Measurements from ENCODE around the gene SSTR3.

The SSTR3 gene

GRCh38 chr22:37167176-37167980, 44.9 kb downstream of the SSTR3 start:
- Mint-ChIP-seq H3K4me1 (peaks cover 88% of the 10 kb centered on the region), H3K4me3 (peak overlapping the region; percentile 78 to 85)

GRCh38 chr22:37166675-37167066, 45.6 kb downstream of the SSTR3 start:
- H3K4me3 Mint-ChIP-seq = peak overlapping the region; percentile 78 to 85
- no peaks in the 10 kb centered on the region for H3K9me3 Mint-ChIP-seq
- DNase-seq (peak; percentile 82 to 84), ATAC-seq (peak; percentile 21)
- H3K27me3 Mint-ChIP-seq = no peaks in the 10 kb centered on the region
- peak overlapping the region in 1 of 2 donors; percentile 50 for H3K27ac Mint-ChIP-seq
- peaks cover 95% of the 10 kb centered on the region for H3K4me1 Mint-ChIP-seq

More at GRCh38 chr22:37167176-37167980, 44.9 kb downstream of the SSTR3 start:
- no peaks in the 10 kb centered on the region for H3K9me3 Mint-ChIP-seq
- no peaks in the 10 kb centered on the region for H3K27me3 Mint-ChIP-seq
- peak overlapping the region; percentile 92 to 93 for H3K27ac Mint-ChIP-seq
- no peak for ATAC-seq
- DNase-seq = no peak

- DNase-seq (no peak), ATAC-seq (no peak)
- Mint-ChIP-seq H3K4me1 (peaks cover 96% of the 10 kb centered on the region), H3K27me3 (no peaks in the 10 kb centered on the region), H3K4me3 (peak overlapping the region; percentile 78 to 85), H3K27ac (peak overlapping the region in 1 of 2 donors; percentile 50), H3K9me3 (no peaks in the 10 kb centered on the region)
Observed at GRCh38 chr22:37165940-37166674, 46.2 kb downstream of the SSTR3 start.

- no peak for ATAC-seq
- H3K9me3 Mint-ChIP-seq = no peaks in the 10 kb centered on the region
- no peak for DNase-seq
- H3K4me1 Mint-ChIP-seq = peaks cover 100% of the 10 kb centered on the region
- no peaks in the 10 kb centered on the region for H3K27me3 Mint-ChIP-seq
- H3K4me3 Mint-ChIP-seq = peak overlapping the region; percentile 12 to 21
- H3K27ac Mint-ChIP-seq = peak overlapping the region; percentile 15 to 31
Observed at GRCh38 chr22:37165066-37165465, 47.2 kb downstream of the SSTR3 start.

- Mint-ChIP-seq H3K4me1 (peaks cover 99% of the 10 kb centered on the region), H3K9me3 (no peaks in the 10 kb centered on the region), H3K4me3 (peak overlapping the region; percentile 42 to 45), H3K27ac (peak overlapping the region; percentile 69 to 87), H3K27me3 (no peaks in the 10 kb centered on the region)
- ATAC-seq = no peak
- DNase-seq = no peak
Observed at GRCh38 chr22:37164505-37164887, 47.8 kb downstream of the SSTR3 start.

- ATAC-seq = peak; percentile 69
- Mint-ChIP-seq H3K4me1 (peaks cover 99% of the 10 kb centered on the region), H3K4me3 (peak overlapping the region; percentile 42 to 45), H3K27me3 (no peaks in the 10 kb centered on the region), H3K27ac (peak overlapping the region; percentile 65 to 80), H3K9me3 (no peaks in the 10 kb centered on the region)
- peak; percentile 74 to 88 for DNase-seq
Observed at GRCh38 chr22:37163575-37164504, 48.4 kb downstream of the SSTR3 start.

GRCh38 chr22:37163096-37163489, 49.2 kb downstream of the SSTR3 start:
- H3K4me3 Mint-ChIP-seq = peak overlapping the region; percentile 42 to 45
- no peaks in the 10 kb centered on the region for H3K9me3 Mint-ChIP-seq
- DNase-seq = no peak
- ATAC-seq = no peak
- peak overlapping the region; percentile 65 to 80 for H3K27ac Mint-ChIP-seq
- H3K4me1 Mint-ChIP-seq = peaks cover 99% of the 10 kb centered on the region
- no peaks in the 10 kb centered on the region for H3K27me3 Mint-ChIP-seq

GRCh38 chr22:37162221-37163095, 49.8 kb downstream of the SSTR3 start:
- peak overlapping the region; percentile 65 to 80 for H3K27ac Mint-ChIP-seq
- peak overlapping the region; percentile 42 to 45 for H3K4me3 Mint-ChIP-seq
- H3K4me1 Mint-ChIP-seq = peaks cover 99% of the 10 kb centered on the region
- DNase-seq = peak; percentile 83 to 88
- peak; percentile 82 for ATAC-seq
- no peaks in the 10 kb centered on the region for H3K9me3 Mint-ChIP-seq
- H3K27me3 Mint-ChIP-seq = no peaks in the 10 kb centered on the region

- H3K27ac Mint-ChIP-seq = peak overlapping the region in 1 of 2 donors; percentile 86
- DNase-seq = peak in 1 of 2 donors; percentile 43
- no peaks in the 10 kb centered on the region for H3K27me3 Mint-ChIP-seq
- peaks cover 98% of the 10 kb centered on the region for H3K4me1 Mint-ChIP-seq
- no peaks in the 10 kb centered on the region for H3K9me3 Mint-ChIP-seq
- no peak for ATAC-seq
- peak overlapping the region; percentile 42 to 45 for H3K4me3 Mint-ChIP-seq
Observed at GRCh38 chr22:37161443-37161842, 50.8 kb downstream of the SSTR3 start.

GRCh38 chr22:37160027-37160426, 52.2 kb downstream of the SSTR3 start:
- H3K27ac Mint-ChIP-seq = no peak overlapping the region
- H3K4me1 Mint-ChIP-seq = peaks cover 97% of the 10 kb centered on the region
- no peaks in the 10 kb centered on the region for H3K27me3 Mint-ChIP-seq
- no peak overlapping the region for H3K4me3 Mint-ChIP-seq
- no peak for ATAC-seq
- peaks cover 0 to 6% of the 10 kb centered on the region in 2 donors for H3K9me3 Mint-ChIP-seq
- DNase-seq = no peak

GRCh38 chr22:37158963-37159290, 53.4 kb downstream of the SSTR3 start:
- ATAC-seq (no peak), DNase-seq (no peak)
- Mint-ChIP-seq H3K9me3 (peaks cover 0 to 9% of the 10 kb centered on the region in 2 donors), H3K27ac (no peak overlapping the region), H3K4me3 (no peak overlapping the region), H3K4me1 (peaks cover 95% of the 10 kb centered on the region), H3K27me3 (no peaks in the 10 kb centered on the region)

GRCh38 chr22:37157516-37158285, 54.6 kb downstream of the SSTR3 start:
- no peak overlapping the region for H3K4me3 Mint-ChIP-seq
- peaks cover 94% of the 10 kb centered on the region for H3K4me1 Mint-ChIP-seq
- peaks cover 0 to 9% of the 10 kb centered on the region in 2 donors for H3K9me3 Mint-ChIP-seq
- ATAC-seq = no peak
- no peaks in the 10 kb centered on the region for H3K27me3 Mint-ChIP-seq
- DNase-seq = no peak
- H3K27ac Mint-ChIP-seq = no peak overlapping the region

GRCh38 chr22:37156686-37157435, 55.4 kb downstream of the SSTR3 start:
- Mint-ChIP-seq H3K9me3 (peaks cover under 1 to 9% of the 10 kb centered on the region in 2 donors), H3K27ac (peak overlapping the region in 1 of 2 donors; percentile 44), H3K4me1 (peaks cover 93% of the 10 kb centered on the region), H3K4me3 (no peak overlapping the region), H3K27me3 (no peaks in the 10 kb centered on the region)
- no peak for DNase-seq
- ATAC-seq = no peak

All from stimulated activated naive CD8-positive, alpha-beta T cell treated with anti-CD3 and anti-CD28 coated beads, Interleukin-15, amount 100 ng/mL, for 72 hours (primary cell).